Body of pancreas (tissue), 4 donors: ENCODE measurements around the gene TP53AIP1.

Experiments used
- CTCF ChIP-seq, 7 experiments: fragments of 450-650 bp in 4 of 7; fragments of 200-600 bp in 3 of 7; sonication (generic) in 3 of 7; IDR thresholded peaks; one replicate each; pipeline ENCODE4 v1.5.1; 2016 to 2019; ENCODE audit warnings: antibody characterized with exemption in 7 of 7
- POLR2A ChIP-seq, 3 donors: fragments of 450-650 bp; IDR thresholded peaks; one replicate each; pipeline ENCODE4 v1.6.1; 2016; ENCODE audit warnings: antibody characterized with exemption in 3 of 3, mild to moderate bottlenecking in 2 of 3

- no peak for TF ChIP-seq CTCF (IDR thresholded peaks at IDR 0.05)
- TF ChIP-seq POLR2A (IDR thresholded peaks at IDR 0.05): no peak
These were observed 18.0 kb downstream of the TP53AIP1 start for GRCh38 chr11:128924510-128925249.
